ENCODE data around the gene ZFPL1.
"Not testable (repeated sequence)": the region's sequence is repeated elsewhere in the genome, so short reads cannot be mapped to it uniquely, and the experiment has no call there.

The ZFPL1 gene

DNA sequence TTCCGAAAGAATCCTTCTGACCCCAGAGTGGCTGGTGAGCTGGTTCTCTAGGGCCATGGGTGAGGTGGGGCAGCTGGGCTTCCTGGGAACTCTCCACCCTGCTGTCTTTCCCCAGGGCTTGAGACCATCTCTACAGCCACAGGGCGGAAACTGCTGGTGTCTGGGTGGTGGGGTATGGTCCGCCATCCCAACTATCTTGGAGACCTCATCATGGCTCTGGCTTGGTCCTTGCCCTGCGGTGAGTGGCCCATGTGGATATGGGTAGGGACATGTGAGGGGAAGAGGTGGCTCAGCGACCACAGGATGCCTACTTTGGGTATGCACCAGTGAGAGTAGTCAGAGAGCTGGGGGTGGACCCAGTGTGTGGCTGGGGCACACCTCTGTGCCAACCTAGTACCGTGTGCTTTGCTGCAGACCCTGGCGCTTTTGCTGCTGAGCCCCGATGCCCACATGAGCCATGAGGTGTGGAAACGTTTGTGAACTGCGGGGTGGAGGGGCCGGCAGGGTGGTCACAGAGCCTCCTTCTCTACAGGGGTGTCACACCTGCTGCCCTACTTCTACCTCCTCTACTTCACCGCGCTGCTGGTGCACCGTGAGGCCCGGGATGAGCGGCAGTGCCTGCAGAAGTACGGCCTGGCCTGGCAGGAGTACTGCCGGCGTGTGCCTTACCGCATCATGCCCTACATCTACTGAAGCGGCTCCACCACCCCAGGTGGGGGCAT lies 31.5 kb downstream of the ZFPL1 start:
- DNase-seq (ENCODE audit: low spot score) = no peak

GRCh38 chr11:65116370-65117205 lies 32.6 kb downstream of the ZFPL1 start:
- DNase-seq (ENCODE audit: low spot score) = peak; percentile 65

DNA sequence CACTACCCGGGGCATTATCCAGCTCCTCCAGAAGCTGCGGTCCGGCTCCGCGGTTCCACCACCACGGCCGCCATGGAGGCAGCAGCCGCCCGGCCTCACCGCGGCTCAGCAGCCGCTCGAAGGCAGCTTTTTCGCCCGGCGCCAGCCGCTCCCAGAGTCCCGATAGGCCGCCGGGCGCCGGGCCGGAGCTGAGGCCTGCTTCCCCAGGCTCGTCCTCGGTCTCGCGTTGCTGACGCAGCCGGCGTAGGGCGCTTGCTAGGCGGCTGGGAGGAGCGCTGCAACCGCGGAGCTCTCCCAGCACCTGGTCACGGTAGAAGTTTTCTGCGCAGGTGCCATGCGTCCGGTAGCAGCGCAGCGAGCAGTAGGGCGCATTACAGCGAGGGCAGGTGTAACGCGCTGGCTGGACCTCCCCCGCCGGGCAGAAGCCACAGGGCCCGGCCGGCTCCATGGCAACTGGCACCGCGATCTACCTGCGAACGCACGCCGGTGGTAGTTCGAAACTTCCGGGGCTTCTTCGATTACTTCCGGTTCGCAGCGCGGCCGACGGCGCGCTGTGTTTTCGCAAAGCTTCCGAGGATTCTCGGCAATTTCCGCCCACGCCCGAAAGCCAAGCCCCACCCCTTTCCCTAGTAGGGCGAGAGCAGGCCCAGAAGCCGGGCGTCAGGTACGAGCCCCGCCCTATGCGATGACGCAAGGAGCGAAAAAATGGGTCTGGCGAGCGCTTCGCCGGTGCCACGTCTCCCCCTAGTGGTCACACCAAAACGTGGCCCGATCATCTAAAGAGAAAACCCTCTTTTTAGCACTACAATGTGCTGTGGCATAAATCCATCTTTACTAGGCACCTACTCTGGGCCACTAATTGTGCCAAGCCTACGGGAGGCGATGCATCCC lies 33.4 kb downstream of the ZFPL1 start, which contains the start of gene ZNHIT2:
Gene ZNHIT2 (minus strand): TSS at position 496 of the 891 bp plus-strand sequence. CDS start 48 bp downstream, at position 448.
- DNase-seq (ENCODE audit: low spot score) = peak; percentile 96

- no peak for DNase-seq (ENCODE audit: low spot score)
Observed at GRCh38 chr11:65118097-65118837, 34.2 kb downstream of the ZFPL1 start.

GRCh38 chr11:65118891-65119669 lies 35.1 kb downstream of the ZFPL1 start:
- DNase-seq (ENCODE audit: low spot score) = not testable (repeated sequence)

DNA sequence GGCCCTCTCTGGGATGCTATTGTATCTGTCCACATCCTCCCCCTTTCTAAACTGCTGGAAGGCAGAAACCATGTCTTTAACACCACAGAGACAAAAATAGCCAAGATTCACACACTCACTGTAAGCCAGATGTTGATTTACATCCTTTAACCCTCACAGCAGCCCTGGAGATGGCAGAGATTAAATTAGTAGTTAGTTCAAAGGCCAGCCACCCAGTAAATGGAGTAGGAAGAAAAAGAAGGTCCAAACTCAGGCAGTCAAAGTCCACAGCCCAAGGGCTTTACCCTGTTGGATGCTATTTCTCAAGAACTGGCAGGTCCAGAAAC lies 35.6 kb downstream of the ZFPL1 start:
- no peak for DNase-seq (ENCODE audit: low spot score)

- no peak for DNase-seq (ENCODE audit: low spot score)
Observed at GRCh38 chr11:65120831-65121230, 36.8 kb downstream of the ZFPL1 start.

GRCh38 chr11:65121447-65121864 lies 37.4 kb downstream of the ZFPL1 start:
- DNase-seq (ENCODE audit: low spot score) = no peak

- peak; percentile 96 for DNase-seq (ENCODE audit: low spot score)
Observed at GRCh38 chr11:65121865-65122696, 38.1 kb downstream of the ZFPL1 start, which contains the start of the genes FAU and MRPL49. FAU (minus strand) TSS chr11:65122134; CDS start chr11:65121813, 321 bp downstream. MRPL49 (plus strand) TSS chr11:65122321; CDS start chr11:65122347, 26 bp downstream.

DNA sequence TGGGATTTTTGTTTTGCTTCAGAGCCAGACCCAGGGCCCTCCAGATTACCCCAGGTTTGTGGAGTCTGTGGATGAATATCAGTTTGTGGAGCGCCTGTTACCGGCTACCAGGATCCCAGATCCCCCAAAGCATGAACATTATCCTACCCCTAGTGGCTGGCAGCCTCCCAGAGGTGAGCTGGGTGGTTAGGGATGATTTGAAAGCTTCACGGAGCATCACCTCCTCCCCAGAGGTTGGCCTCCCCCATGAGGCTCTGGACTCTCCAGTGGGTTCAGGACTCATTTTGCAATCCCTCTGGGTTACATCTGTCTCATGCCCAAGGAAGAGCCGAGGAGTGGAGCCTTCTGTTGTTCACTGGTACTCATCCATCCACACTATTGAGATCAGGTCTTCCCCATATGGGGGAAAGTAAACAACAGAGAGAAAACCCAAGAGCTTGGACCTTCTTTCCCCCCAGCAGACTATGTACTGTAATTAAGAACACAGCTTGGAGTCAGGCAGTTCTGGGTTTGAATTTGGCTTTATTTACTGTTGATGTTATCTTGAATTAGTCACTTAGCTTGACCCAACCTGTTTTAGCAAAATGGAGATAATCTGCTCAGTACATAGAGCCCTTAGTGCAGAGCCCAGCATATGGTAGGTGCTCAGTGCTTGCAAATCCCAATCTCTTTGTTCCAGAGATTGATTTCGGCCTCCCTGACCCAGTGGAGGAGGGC lies 40.6 kb downstream of the ZFPL1 start:
- no peak for DNase-seq (ENCODE audit: low spot score)

DNA sequence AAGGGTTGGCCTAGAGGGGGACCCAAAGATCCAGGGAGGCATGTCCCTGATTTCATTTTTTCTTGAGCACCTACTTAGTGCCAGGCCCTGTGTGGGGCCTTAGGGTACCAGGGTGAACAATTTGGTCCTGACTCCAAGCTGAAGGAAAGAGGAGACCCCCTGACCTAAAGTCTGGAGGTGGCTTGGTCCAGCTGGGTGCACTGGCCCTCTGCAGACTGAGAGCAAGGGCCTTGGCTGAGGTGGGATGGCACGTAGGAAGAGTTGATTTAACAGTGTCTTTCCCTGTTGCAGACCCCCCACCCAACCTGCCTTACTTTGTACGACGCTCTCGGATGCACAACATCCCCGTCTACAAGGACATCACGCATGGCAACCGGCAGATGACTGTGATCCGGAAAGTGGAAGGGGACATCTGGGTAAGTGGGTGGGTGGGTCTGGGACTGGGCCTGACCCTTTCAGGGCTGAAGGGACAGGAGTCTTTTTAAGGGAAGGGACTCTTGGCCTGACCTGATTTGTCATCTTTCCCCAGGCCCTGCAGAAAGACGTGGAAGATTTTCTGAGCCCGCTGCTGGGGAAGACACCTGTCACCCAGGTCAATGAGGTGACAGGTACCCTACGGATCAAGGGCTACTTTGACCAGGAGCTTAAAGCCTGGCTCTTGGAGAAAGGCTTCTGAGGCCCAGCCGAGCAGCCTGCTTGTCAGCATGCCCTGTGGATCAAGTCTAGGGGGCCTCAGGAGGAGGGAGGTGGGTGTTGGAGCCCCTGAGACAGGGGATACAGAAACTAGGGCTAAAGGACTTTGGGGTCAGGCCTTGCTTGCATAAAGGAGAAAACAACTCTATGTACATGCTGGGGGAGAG lies 41.4 kb downstream of the ZFPL1 start:
- DNase-seq (ENCODE audit: low spot score) = no peak

DNA sequence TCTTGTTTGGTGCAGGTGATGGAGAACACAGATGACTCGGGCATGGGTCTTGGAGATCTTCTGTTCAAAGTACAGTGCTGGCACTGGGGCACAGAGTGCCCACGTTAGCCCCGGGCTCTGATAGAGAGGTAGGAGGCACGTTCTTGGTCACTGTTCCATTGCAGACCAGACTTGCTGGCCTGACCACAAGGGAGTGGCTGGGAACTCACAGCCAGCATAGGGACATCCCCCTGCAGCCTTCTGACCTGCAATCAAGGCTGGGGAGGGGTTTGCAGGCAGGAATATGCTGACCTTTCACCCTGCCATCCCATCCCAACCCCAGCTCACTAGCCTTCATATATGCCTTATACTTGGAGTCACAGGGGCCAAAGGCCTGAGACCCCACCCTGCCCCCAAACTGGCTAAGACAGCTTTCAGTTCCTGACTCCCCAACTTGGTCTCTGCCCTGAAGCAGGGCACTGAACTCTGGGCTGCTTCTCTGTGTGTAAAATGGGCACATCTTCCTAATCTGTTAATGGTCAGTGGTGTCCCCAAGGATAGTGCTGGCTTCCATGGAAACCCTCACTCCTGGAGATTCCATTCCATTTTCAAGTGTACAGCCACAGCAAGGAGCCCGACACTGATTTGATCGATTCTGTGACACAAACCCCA lies 42.7 kb downstream of the ZFPL1 start:
- DNase-seq (ENCODE audit: low spot score) = no peak

DNA sequence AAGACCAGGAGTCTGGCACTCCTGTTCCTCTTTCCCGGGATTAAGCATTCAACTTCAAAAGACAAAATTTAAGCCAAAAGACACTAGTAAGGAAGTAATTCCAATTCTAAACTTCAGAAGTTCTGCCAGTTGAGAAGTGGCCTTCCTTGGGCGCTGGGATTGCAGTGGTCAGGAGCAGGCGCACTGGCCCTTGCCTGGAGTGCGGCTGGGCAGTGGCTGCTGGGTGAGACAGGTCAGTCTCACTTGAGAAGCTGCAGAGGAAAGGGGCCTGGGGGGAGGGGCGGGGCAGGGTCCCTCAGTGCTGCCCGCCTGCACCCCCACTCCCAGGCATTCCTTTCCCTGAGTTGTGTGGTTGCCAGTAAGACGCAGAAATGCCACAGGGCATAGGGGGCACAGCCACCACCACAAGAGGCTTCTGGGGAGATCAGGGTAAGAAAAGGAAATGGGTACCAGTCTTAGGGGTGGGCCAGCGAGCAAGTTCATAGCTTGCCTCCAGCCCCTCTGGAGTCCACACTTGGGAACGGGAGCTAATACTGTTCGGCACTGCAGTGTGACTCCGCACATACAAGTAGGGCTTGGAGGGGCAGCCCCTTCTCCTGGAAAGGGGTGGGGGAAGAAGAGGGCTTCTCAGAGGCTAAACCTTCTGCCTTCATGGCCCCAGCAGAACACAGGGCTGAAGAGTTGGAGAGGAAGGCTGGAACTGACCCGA lies 43.6 kb downstream of the ZFPL1 start:
- DNase-seq (ENCODE audit: low spot score) = no peak

DNA sequence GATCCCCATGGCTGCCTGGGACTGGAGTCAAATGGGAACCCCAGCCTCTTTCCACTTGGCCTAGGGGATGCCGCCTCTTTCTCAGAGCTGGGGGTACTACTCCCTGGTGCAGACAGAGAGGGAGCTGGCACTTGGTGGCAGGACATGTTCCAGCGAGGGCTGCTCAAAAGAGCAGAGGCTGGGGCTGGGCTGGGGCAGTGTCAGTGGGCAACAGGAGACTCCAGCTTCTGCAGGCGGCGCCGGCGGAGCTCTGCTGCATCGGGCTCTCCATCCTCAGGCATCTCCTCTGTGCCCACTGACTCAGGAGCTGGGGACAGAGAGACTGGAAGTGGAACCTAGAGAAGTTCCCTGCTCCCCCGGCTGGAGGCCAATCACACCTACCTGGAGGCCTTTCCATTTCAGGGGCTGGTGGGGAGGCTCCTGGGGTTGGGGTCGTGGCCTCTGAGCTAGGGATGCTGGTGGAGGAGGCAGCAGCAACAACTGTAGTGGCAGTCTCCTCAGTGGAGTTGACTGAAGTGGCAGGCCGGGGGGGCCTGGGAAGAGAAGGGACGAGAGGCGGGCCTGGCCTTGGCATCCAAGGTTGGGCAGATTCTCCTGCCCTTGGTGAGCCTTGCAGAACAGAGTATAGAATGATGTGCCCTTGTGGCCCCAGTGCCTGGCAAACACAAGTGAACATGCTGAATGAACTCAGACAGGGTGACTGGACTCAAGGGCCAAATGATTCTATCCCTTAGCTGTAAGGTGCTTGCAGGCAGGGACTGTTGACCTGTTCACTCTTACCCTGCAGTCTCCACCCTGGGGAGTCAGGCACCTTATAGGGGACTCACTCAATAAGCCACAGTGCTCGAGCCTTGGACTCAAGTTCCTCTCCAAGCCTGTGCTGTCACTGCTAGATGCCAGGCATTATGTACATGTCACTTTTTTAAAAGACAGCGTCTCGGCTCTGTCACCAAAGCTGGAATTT lies 44.4 kb downstream of the ZFPL1 start:
- DNase-seq (ENCODE audit: low spot score) = no peak

GRCh38 chr11:65129649-65130441 lies 45.8 kb downstream of the ZFPL1 start:
- no peak for DNase-seq (ENCODE audit: low spot score)

Measured in AG08396 (cell line).